NCI-H1436 (cell line): ENCODE data around the gene EPB41L2.

Experiments used
- DNase-seq: peaks from one replicate; lab custom pipeline; 2025; lab: John Stamatoyannopoulos, UW

Gene EPB41L2

DNA sequence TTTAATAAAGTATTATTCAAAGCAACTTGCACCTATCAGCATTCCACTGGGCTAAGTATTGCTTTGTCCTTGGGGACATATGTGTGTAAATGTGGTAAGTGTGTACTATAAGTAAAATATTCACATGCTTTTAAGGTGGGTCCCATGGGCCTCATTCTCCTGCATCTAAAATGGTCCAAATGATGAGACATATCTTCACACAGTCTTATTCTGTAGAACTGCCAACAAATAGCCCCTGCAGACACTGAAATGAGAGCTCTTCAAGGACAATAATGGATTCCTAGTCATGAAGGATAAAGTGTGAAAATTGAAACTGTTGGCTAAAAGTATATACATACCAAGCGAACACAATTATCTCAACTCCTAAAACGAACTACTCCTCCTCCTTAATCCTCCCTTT is 154.1 kb downstream of the EPB41L2 start:
- DNase-seq, result no peak

- no peak for DNase-seq
These were observed 154.9 kb downstream of the EPB41L2 start for GRCh38 chr6:130908188-130908587.

DNA sequence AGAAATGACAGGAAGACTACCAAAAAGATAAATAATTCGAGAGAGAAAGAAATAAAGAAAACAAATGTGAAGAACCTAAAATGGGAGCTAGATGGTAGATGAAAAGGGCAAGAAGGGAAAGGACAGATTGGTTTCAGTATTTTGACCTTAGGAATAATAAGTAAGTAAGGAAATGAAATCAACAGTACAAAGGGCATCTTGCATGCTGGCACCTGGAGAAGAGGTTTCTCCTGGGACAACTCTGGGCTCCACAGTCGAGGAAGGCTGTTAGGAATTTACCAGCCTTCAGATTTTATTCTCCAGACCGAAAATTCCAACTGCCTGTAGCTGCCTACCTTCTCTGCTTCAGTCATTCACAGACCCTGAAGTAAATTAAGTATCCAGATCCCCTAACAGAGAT is 155.4 kb downstream of the EPB41L2 start:
- DNase-seq, result no peak

DNA sequence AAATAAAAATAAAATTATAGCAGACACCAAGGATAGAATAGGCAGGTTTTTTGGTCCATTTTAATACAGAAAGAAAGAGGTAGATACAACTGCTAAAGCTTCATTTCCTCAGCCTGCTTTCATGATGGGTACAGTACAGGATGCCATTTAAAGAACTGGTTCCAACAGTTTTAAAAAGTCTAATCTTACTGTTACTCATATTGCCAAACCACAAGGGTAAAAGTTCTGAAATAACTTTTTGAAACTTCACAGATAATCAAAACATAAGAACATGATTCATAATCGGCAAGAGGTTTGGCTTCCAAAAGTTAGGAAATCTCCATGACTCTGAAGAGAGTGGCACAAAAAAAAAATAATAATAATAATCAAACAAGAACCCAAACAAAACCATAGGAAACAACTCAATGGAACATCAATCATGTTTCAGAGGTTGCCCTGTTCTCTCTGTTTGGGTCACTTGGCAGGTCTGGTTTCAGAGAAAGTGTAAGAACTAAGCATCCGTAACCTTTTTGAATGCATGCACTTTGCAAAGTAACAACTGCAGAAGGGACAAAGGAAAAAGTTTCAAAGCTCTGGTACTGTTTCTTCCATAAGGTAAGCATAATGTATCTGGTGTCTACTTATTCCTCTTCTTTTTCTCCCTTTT is 156.2 kb downstream of the EPB41L2 start:
- no peak for DNase-seq

DNA sequence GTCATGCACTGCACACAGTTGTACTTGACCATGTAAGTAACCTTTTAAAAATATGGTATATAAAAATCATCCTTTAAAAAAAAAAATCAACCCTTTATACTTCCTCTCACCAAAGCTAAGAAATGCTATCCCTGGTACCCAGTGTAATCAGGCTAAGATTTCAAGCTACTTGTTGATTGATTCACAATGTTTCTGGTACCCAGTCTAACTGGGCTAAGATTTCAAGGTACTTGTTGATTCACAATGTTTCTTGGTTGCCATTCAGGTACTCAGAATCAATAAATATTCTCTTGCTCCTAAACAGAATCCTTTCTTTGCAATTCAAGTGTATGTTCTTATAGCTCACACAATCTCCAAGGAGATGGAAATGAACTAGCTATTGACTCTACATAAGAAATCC is 159.4 kb downstream of the EPB41L2 start:
- no peak for DNase-seq

GRCh38 chr6:130903007-130903406 is 160.0 kb downstream of the EPB41L2 start:
- DNase-seq, result no peak

DNA sequence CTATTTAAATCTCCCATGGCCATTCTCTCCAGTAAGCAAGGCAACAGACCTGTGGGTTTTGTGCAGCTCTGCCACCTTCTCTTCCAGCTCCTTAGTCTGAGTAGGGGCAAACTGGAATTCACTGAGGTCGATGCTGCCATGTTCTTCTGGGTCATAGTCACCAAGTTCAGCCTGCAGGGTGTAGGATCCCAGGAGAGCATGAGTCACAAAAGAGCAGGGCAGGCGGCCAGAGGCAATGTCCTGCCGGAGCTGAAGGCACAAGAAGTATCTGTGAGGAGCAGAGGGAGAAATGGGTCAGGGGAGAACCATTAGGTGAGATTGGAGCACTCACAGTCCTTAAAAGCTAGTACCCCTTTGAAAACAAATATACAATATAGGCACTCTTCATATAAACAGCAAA is 162.1 kb downstream of the EPB41L2 start:
- no peak for DNase-seq

GRCh38 chr6:130896249-130896648 is 166.8 kb downstream of the EPB41L2 start:
- DNase-seq, result no peak

GRCh38 chr6:130895516-130895915 is 167.5 kb downstream of the EPB41L2 start:
- DNase-seq, result no peak

GRCh38 chr6:130893766-130894165 is 169.3 kb downstream of the EPB41L2 start:
- DNase-seq, result no peak

GRCh38 chr6:130893277-130893676 is 169.8 kb downstream of the EPB41L2 start:
- no peak for DNase-seq

GRCh38 chr6:130890521-130890971 is 172.5 kb downstream of the EPB41L2 start:
- DNase-seq, result no peak

DNA sequence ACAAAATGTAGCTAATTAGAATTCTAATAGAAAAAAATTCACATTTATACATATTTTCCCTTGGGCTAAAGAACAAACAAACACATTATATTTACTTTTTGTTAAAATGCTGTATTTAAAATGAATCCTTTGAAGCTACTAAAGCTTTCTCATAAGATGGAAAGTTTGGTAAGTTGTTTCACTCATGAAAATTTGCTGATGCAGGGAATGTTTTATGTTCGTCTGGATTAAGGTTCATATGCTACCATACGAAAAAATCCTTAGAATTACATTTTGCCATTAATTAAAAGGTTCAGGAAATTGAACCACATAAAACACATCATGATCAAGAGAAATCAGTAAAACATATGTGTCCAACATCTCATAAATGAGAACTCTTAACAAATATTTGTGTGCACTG is 173.6 kb downstream of the EPB41L2 start:
- no peak for DNase-seq

- no peak for DNase-seq
These were observed 174.8 kb downstream of the EPB41L2 start for GRCh38 chr6:130888246-130888645.

DNA sequence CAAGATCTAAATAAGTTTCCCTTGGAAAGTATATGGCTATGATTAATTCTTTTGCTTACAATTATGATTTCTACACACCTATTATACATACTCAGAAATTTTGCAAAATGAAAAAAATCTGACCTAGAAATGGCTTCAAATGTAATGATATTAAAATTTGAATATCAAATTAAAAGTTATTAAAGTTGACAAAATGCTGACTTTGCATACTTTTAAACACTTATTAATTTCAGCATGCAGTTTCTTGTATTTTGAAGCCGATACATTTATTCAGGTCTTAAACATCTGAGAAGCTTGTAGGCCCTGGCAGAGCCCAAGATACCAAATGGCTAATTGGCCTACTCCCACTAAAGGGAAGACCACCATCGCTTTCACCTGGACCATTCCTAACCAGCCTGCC is 176.1 kb downstream of the EPB41L2 start:
- DNase-seq, result no peak

DNA sequence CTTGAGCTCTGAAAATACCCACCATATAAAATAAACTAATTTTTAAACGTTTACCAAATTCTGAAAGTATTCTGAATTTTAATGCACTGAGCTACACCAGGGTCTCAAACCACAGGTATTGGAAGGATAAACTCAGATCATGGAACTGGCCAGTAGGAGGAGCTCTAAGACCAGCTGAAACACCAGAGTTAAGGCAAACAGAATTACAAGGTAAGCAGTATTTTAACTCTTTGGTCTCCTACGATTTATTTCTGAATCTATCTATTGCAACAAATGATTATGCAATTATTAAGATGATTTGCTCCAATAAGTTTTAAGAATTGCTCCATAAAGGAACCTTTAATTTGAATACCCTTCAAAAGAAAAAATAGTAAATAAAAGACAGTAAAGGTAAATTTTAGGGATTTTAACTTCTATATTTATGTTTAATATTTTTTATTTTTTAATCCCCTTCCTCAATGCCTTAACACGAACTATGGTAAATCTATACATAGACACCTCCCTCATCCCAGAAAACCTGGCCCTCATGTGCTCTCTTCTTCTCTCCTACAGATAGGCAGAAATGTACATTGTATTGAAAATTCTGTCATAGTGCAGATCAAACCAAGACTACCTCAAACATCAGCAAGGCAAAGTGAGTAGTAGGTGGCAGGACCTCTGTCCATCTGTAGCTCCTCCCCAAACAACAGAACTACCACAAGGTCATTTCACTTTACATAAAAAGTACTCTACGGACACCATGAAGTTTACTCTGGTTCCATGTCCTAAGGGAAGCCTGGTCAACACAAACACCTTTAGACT is 177.5 kb downstream of the EPB41L2 start:
- DNase-seq, result peak; percentile 45

DNA sequence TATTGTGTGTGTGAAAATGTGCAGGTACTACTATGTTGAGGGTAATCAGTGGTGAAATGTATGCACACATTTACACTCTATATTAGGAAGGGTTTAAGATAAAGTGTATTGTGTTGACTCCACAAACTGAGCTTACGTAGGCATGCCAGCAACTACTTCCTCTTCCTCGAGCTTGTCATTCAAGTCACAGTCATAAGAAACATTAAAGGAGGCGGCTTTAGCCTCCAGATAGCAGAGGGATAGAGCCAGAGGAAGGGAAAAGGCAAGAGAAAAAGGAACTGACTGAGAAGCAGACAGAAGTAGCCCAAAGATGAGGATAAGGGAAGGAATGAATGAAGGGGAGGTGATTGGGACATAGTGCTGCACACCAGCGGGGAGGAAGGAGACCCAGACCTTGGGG is 180.7 kb downstream of the EPB41L2 start:
- no peak for DNase-seq

- no peak for DNase-seq
These were observed 183.2 kb downstream of the EPB41L2 start for GRCh38 chr6:130879826-130880225.

GRCh38 chr6:130873746-130874145 is 189.3 kb downstream of the EPB41L2 start:
- no peak for DNase-seq

DNA sequence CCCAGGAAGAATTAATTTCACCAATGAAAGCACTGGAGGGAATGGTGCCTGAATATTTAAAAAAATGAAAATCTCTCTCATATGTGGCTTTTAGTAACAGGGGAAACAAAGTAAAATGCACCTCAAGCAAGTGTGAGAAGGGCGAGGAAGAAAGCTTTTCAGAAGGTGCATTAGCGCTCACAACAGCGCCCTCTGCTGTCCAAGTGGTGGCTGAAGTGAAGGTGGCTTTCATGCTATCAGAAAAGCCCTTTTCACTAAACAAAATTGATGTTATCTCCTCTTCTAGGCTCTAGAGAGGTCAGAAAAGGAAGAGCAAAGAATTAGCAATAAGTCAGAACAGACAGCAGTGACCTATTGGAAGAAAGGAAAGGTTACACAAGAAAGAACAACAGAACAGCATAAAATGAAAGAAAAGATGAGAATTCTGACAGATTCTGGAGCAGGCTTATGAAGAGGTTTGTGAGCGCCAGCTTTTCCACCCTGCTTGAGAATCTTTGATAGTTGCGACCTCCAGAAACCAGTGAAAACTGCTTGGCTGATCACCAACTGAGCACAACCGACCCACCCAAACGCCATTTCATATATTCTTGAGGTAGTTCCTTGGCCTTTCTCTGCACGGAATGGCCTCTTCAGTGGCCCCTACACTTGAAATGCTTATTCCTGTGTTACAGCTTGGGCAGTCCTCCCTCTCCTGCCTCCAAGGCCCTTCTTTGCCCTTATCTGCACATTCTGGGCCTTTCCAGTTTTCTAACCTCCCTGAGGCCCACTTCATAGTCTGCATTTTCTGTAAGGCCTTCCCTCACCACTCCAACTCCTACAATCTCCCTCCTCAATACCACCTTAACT is 190.6 kb downstream of the EPB41L2 start:
- DNase-seq, result peak; percentile 35

DNA sequence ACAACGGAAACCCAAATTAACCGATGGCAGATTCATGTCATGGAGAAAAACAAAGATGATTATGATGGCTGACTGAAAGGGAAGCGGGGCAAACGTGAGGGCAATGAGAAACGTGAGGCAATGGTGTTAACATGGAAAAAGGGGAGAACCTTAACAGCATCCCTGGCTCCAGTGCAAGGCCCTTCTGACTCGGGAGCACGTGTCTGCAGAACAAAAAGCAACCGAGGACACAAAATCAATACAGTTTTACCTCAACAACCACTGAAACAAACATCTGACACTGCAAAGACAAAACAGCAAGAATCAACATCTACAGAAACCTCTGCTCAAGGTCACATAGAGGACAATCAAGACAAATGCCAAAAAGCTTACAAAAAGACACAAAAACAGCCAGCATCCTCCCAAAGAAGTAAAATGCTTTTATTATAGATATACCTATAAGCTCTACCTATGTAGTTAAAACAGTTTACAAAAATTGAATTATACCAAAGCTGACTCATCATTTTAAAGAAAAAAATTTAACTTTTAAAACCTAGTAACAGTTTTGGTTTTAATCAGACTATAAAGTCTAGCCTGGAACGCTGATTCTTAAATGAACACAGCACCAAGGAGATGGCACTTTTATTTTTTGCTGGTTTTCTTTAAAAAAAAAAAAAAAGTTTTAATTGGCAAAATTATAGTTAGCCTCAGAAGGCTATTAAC is 192.7 kb downstream of the EPB41L2 start:
- no peak for DNase-seq

- no peak for DNase-seq
These were observed 193.4 kb downstream of the EPB41L2 start for GRCh38 chr6:130869681-130870080.
